DND-41 (cell line): ENCODE results near the gene KIF3B.

Source experiments
- ATAC-seq: fragments of 200-7000 bp; cut with Tn5 transposase; 3 replicates; pipeline ENCODE4 v1.9.1; 2021; ENCODE audit warnings: low read depth; ENCODE audit not compliant: insufficient read depth
- DNase-seq: peaks from one replicate; pipeline ENCODE4 v3.0.0-alpha.2; 2020
- H2AFZ ChIP-seq: 2 replicates; pipeline ENCODE4 v1.6.0; 2012; ENCODE audit warnings: low read depth, low read length
- H3K27ac ChIP-seq: 2 replicates; pipeline ENCODE4 v1.5.1; 2012; ENCODE audit warnings: low read length, inconsistent platforms
- H3K27me3 ChIP-seq: fragments of 200-600 bp; sonication (generic); 2 replicates; pipeline ENCODE4 v1.6.0; 2012; ENCODE audit warnings: low read length, mild to moderate bottlenecking, inconsistent platforms; ENCODE audit not compliant: insufficient read depth, poor library complexity
- H3K36me3 ChIP-seq: 2 replicates; pipeline ENCODE4 v1.5.1; 2012; ENCODE audit warnings: low read length, inconsistent platforms; ENCODE audit not compliant: insufficient read depth
- H3K4me1 ChIP-seq: 2 replicates; pipeline ENCODE4 v1.5.1; 2012; ENCODE audit warnings: mild to moderate bottlenecking, low read length; ENCODE audit not compliant: insufficient read depth
- H3K4me2 ChIP-seq: 2 replicates; pipeline ENCODE4 v1.6.0; 2012; ENCODE audit warnings: mild to moderate bottlenecking, moderate library complexity, low read length, inconsistent platforms; ENCODE audit not compliant: insufficient read depth
- H3K4me3 ChIP-seq, 2 experiments: fragments of 200-600 bp in 1 of 2; shearing (Covaris generic) in 1 of 2; 2 replicates each; pipeline ENCODE4 v1.5.1; 2012 to 2016; ENCODE audit warnings: inconsistent platforms in 2 of 2, low read length in 2 of 2, mild to moderate bottlenecking in 2 of 2, low read depth in 1 of 2, moderate library complexity in 1 of 2
- H3K79me2 ChIP-seq: 2 replicates; pipeline ENCODE4 v1.6.0; 2012; ENCODE audit warnings: low read length, inconsistent platforms; ENCODE audit not compliant: insufficient read depth
- H3K9ac ChIP-seq: 2 replicates; pipeline ENCODE4 v1.6.0; 2012; ENCODE audit warnings: low read depth, mild to moderate bottlenecking, inconsistent platforms, low read length, moderate library complexity
- H3K9me3 ChIP-seq: 2 replicates; pipeline ENCODE4 v1.5.1; 2012; ENCODE audit warnings: low read length, moderate library complexity, mild to moderate bottlenecking, inconsistent platforms; ENCODE audit not compliant: insufficient read depth, severe bottlenecking
- H4K20me1 ChIP-seq: 2 replicates; pipeline ENCODE4 v1.6.0; 2012; ENCODE audit warnings: low read length; ENCODE audit not compliant: insufficient read depth
- CTCF ChIP-seq: IDR thresholded peaks from 2 replicates; pipeline ENCODE4 v1.5.1; 2012; ENCODE audit warnings: borderline replicate concordance, low read length, moderate library complexity, mild to moderate bottlenecking; ENCODE audit not compliant: poor library complexity, severe bottlenecking; ENCODE audit errors: extremely low read depth
- EZH2 ChIP-seq: IDR thresholded peaks from 3 replicates; pipeline ENCODE4 v1.6.1; 2012; ENCODE audit warnings: borderline replicate concordance, low read depth, mild to moderate bottlenecking, moderate library complexity, low read length, inconsistent platforms; ENCODE audit not compliant: severe bottlenecking

The KIF3B gene

GRCh38 chr20:32302507-32302872 is 25.0 kb downstream of the KIF3B start:
- Histone ChIP-seq H2AFZ (no peak overlapping the region), H3K9ac (no peak overlapping the region), H3K4me1 (no peaks in the 10 kb centered on the region), H3K27me3 (no peaks in the 10 kb centered on the region), H3K9me3 (no peaks in the 10 kb centered on the region), H3K4me2 (no peak overlapping the region), H3K79me2 (peaks cover 8% of the 10 kb centered on the region), H3K4me3 (no peak overlapping the region), H4K20me1 (no peaks in the 10 kb centered on the region; the same call in 1 of the 2 replicates), H3K36me3 (no peaks in the 10 kb centered on the region), H3K27ac (no peak overlapping the region)
- TF ChIP-seq CTCF (no peak), EZH2 (no peak)
- DNase-seq: no peak
- no peak for ATAC-seq

- Histone ChIP-seq H3K9me3 (no peaks in the 10 kb centered on the region), H3K4me3 (no peak overlapping the region), H3K27ac (no peak overlapping the region), H3K27me3 (no peaks in the 10 kb centered on the region), H2AFZ (no peak overlapping the region), H3K79me2 (peaks cover 8% of the 10 kb centered on the region), H3K4me2 (no peak overlapping the region), H4K20me1 (no peaks in the 10 kb centered on the region; the same call in 1 of the 2 replicates), H3K36me3 (no peaks in the 10 kb centered on the region), H3K9ac (no peak overlapping the region), H3K4me1 (no peaks in the 10 kb centered on the region)
- TF ChIP-seq EZH2 (no peak), CTCF (no peak)
- ATAC-seq (no peak), DNase-seq (no peak)
Observed at GRCh38 chr20:32304131-32304746, 26.8 kb downstream of the KIF3B start.

- no peak for ATAC-seq
- no peaks in the 10 kb centered on the region for H3K4me1 ChIP-seq
Observed at GRCh38 chr20:32312718-32313424, 35.4 kb downstream of the KIF3B start.

More at GRCh38 chr20:32312718-32313424, 35.4 kb downstream of the KIF3B start:
- no peak overlapping the region for H2AFZ ChIP-seq
- TF ChIP-seq EZH2 (no peak), CTCF (no peak)
- no peak overlapping the region for H3K27ac ChIP-seq
- no peak overlapping the region for H3K4me3 ChIP-seq
- H3K27me3 ChIP-seq: no peaks in the 10 kb centered on the region
- no peak overlapping the region for H3K9ac ChIP-seq
- peaks cover 42% of the 10 kb centered on the region for H3K36me3 ChIP-seq
- H3K9me3 ChIP-seq: no peaks in the 10 kb centered on the region
- no peaks in the 10 kb centered on the region for H4K20me1 ChIP-seq
- H3K4me2 ChIP-seq: no peak overlapping the region
- DNase-seq: no peak
- no peaks in the 10 kb centered on the region for H3K79me2 ChIP-seq
